GM12878 (cell line): ENCODE measurements around the gene RASGRF1. TPM values are rescaled to one million over a fixed set of nuclear protein-coding genes. Genes with fewer than 3 reads are reported as not detected.

ENCODE experiments used
- ATF7 ChIP-seq: fragments of 450-650 bp; IDR thresholded peaks from 2 replicates; pipeline ENCODE4 v1.6.1; 2016; ENCODE audit warnings: low read depth, mild to moderate bottlenecking
- CBX3 ChIP-seq: fragments of 200-600 bp; sonication (generic); IDR thresholded peaks from 2 replicates; pipeline ENCODE4 v1.6.1; 2016; ENCODE audit warnings: low read depth, borderline replicate concordance
- CHD4 ChIP-seq: fragments of 200-600 bp; sonication (generic); IDR thresholded peaks from 2 replicates; pipeline ENCODE4 v1.6.1; 2016; ENCODE audit warnings: mild to moderate bottlenecking
- EP300 ChIP-seq, 2 experiments: fragments of 150-350 bp in 1 of 2; IDR thresholded peaks; 2 replicates each; pipeline ENCODE4 v1.6.1; 2011 to 2012; ENCODE audit warnings: low read depth in 2 of 2, low read length in 2 of 2, borderline replicate concordance in 1 of 2, improper control_type of control experiment in 1 of 2, inconsistent platforms in 1 of 2; ENCODE audit not compliant: control insufficient read depth in 1 of 2
- NFYB ChIP-seq: IDR thresholded peaks from 2 replicates; pipeline ENCODE4 v1.6.1; 2011; ENCODE audit warnings: low read depth, mild to moderate bottlenecking, low read length, improper control_type of control experiment, moderate library complexity; ENCODE audit not compliant: insufficient read depth
- NRF1 ChIP-seq: conservative IDR thresholded peaks from 2 replicates; pipeline ENCODE4 v1.6.1; 2011; ENCODE audit warnings: mild to moderate bottlenecking, low read depth, low read length, improper control_type of control experiment
- RUNX3 ChIP-seq: IDR thresholded peaks from 2 replicates; pipeline ENCODE4 v1.6.1; 2012; ENCODE audit warnings: low read length, inconsistent platforms
- TCF12 ChIP-seq: IDR thresholded peaks from 2 replicates; pipeline ENCODE4 v1.6.1; 2011; ENCODE audit warnings: low read depth, mild to moderate bottlenecking, low read length
- ZBTB33 ChIP-seq: fragments of 450-650 bp; IDR thresholded peaks from 2 replicates; pipeline ENCODE4 v1.6.1; 2017; ENCODE audit warnings: mild to moderate bottlenecking
- ZNF207 ChIP-seq: fragments of 450-650 bp; IDR thresholded peaks from 2 replicates; pipeline ENCODE4 v1.6.1; 2014; ENCODE audit warnings: antibody characterized with exemption, mild to moderate bottlenecking, borderline replicate concordance
- polyA plus RNA-seq, 11 experiments: library from polyadenylated mRNA; depleted of rRNA in 4 of 11; unstranded in 6 of 11; stranded (reverse) in 5 of 11; fragments of >200 nt; fragmentation: Nextera tagmentation in 4 of 11; fragmentation: Illumina TruSeq in 1 of 11; extraction: Ambion mirVana in 4 of 11; extraction: Trizol in 1 of 11; gene quantifications; 1 replicate in 1 of 11; 2 replicates in 10 of 11; pipeline versions ENCODE4 v1.2.1 to v1.2.3, GENCODE V29; 2011 to 2016; ENCODE audit warnings: inconsistent platforms in 2 of 11, missing spikeins in 2 of 11, low read depth in 1 of 11
- total RNA-seq, 4 experiments: library from RNA; depleted of rRNA in 3 of 4; stranded (reverse); fragments of >200 nt in 3 of 4; fragmentation: Illumina TruSeq in 1 of 4; extraction: Trizol in 1 of 4; gene quantifications; 2 replicates each; pipeline versions ENCODE4 v1.2.1 to v1.2.3, GENCODE V29; 2013 to 2021
- TF ChIP-seq, protein P1 (sequence below): fragments of 450-650 bp; conservative IDR thresholded peaks from 2 replicates; pipeline ENCODE4 v1.6.1; 2017; ENCODE audit warnings: mild to moderate bottlenecking, moderate library complexity

The RASGRF1 gene
- total and polyA plus RNA-seq, 10 of the 15 experiments (the other 5 are each of a cell fraction or from before 2014, with no cell fraction given), result 0.20 to 1.9 (median 0.86) TPM

GRCh38 chr15:79007066-79007465 is 83.5 kb downstream of the RASGRF1 start (continued):
- peak; percentile 99 for TF ChIP-seq ZBTB33
- TF ChIP-seq NRF1, result no peak
- no peak for TF ChIP-seq CBX3
- no peak for TF ChIP-seq ZNF207
- peak; percentile 53 for TF ChIP-seq NFYB
- no peak for TF ChIP-seq CHD4
- TF ChIP-seq TCF12, result peak; percentile 78; the same call in 1 of the 2 replicates
- TF ChIP-seq EP300 (IDR thresholded peaks at IDR 0.05; ENCODE audit: borderline replicate concordance in 1 of 2, control insufficient read depth in 1 of 2, low read depth in 2 of 2, low read length in 2 of 2), result 0 out of 4 replicates have a peak, but pooled peaks of 1 of the 2 experiments have one; percentile 36
- TF ChIP-seq RUNX3, result peak; percentile 39; the same call in 1 of the 2 replicates
- TF ChIP-seq, protein P1, sequence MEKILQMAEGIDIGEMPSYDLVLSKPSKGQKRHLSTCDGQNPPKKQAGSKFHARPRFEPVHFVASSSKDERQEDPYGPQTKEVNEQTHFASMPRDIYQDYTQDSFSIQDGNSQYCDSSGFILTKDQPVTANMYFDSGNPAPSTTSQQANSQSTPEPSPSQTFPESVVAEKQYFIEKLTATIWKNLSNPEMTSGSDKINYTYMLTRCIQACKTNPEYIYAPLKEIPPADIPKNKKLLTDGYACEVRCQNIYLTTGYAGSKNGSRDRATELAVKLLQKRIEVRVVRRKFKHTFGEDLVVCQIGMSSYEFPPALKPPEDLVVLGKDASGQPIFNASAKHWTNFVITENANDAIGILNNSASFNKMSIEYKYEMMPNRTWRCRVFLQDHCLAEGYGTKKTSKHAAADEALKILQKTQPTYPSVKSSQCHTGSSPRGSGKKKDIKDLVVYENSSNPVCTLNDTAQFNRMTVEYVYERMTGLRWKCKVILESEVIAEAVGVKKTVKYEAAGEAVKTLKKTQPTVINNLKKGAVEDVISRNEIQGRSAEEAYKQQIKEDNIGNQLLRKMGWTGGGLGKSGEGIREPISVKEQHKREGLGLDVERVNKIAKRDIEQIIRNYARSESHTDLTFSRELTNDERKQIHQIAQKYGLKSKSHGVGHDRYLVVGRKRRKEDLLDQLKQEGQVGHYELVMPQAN, result no peak
- no peak for TF ChIP-seq ATF7
